MM.1S (cell line): Measurements from ENCODE around the gene MAL.

ENCODE experiments used
- EZH2 ChIP-seq: fragments of 300-600 bp; sonication (generic); optimal IDR thresholded peaks from 2 replicates; pipeline ENCODE3; 2017; ENCODE audit warnings: low read depth, mild to moderate bottlenecking, antibody characterized with exemption, low read length, mixed read lengths
- TF ChIP-seq, protein P1 (sequence below): fragments of 300-600 bp; sonication (generic); IDR thresholded peaks from 2 replicates; pipeline ENCODE4 v1.5.1; 2016; ENCODE audit warnings: antibody characterized with exemption, low read length, mixed read lengths

DNA sequence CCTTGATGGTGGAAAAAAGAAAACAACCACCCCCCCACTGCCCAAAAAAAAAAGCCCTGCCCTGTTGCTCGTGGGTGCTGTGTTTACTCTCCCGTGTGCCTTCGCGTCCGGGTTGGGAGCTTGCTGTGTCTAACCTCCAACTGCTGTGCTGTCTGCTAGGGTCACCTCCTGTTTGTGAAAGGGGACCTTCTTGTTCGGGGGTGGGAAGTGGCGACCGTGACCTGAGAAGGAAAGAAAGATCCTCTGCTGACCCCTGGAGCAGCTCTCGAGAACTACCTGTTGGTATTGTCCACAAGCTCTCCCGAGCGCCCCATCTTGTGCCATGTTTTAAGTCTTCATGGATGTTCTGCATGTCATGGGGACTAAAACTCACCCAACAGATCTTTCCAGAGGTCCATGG lies 28.0 kb downstream of the MAL start:
- TF ChIP-seq, protein P1, sequence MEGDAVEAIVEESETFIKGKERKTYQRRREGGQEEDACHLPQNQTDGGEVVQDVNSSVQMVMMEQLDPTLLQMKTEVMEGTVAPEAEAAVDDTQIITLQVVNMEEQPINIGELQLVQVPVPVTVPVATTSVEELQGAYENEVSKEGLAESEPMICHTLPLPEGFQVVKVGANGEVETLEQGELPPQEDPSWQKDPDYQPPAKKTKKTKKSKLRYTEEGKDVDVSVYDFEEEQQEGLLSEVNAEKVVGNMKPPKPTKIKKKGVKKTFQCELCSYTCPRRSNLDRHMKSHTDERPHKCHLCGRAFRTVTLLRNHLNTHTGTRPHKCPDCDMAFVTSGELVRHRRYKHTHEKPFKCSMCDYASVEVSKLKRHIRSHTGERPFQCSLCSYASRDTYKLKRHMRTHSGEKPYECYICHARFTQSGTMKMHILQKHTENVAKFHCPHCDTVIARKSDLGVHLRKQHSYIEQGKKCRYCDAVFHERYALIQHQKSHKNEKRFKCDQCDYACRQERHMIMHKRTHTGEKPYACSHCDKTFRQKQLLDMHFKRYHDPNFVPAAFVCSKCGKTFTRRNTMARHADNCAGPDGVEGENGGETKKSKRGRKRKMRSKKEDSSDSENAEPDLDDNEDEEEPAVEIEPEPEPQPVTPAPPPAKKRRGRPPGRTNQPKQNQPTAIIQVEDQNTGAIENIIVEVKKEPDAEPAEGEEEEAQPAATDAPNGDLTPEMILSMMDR = peak; percentile 37
- TF ChIP-seq EZH2 = no peak
